ENCODE measurements around the gene EYA3.

Gene EYA3

GRCh38 chr1:27941671-27942540, 146.5 kb downstream of the EYA3 start:
- no peak for DNase-seq

DNA sequence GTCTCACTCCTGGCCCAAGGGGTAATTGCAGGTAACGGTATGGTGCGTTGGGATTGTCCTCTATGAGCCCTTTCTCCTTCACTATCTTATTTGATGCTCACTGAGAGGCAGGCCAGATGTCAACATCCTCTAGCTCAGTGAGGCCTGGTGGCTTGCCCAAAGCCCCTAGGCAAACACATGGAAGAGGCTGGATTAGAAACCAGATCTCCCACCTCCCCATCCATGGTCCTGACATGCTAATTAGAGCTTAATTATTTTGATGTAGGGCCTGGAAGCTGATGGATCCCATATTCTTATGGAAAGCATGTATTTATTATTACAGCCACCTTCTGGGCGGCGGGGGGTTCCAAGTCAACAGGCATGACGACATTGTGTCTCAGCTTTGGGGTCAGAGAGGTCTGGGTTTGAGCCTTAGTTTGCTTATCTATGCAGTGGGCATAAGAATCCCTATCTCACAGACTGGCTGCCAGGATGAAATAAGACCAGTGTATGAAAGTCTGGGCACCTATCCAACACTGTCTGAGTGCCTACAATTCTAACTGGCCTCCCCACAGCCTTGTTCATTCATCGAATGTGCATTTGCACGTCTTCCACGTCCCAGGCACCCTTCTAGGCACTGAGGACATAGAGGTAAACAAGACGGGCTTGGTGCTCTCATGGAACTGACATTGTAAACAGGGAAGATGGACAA, 147.4 kb downstream of the EYA3 start:
- DNase-seq: no peak

DNA sequence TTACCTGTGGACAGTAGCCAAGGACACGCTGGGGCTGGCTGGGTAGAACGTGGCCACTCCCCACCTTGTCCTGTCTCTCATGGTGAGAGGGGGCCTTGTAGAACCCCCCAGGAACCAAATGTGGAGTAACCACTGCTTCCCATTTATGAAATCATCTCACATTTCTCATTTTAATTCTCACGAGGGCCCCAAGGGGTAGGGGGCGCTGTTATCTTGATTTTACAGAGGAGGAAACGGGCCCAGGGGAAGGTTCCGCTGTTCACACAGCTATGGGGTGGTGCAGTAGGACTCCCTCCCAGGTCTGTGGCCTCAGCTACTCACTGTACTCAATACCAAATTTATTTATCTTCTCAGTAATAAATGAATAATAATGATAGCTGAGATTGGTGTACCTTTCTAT, 148.1 kb downstream of the EYA3 start:
- DNase-seq: peak in 10 of 51 donors; percentile 4 to 38 (median 14)

GRCh38 chr1:27938488-27938887, 149.9 kb downstream of the EYA3 start:
- DNase-seq: no peak

- no peak for DNase-seq
These were observed 150.9 kb downstream of the EYA3 start for GRCh38 chr1:27937524-27937836.

DNA sequence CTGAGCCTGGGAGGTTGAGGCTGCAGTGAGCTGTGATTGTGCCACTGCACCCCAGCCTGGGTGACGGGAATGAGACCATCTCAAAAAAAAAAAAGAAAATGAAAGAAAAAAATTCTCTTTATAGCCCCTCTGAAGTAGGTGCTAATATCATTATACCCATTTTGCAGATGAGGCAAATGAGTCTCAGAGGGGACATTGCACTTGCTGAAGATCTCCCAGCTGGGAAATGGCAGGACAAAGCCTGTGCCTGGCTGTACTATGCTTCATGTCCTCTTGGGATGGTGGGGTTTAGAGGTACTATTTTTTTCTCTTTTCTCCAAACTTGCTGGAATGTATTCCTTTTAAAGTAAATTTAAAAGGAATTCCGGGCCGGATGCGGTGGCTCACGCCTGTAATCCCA, 152.0 kb downstream of the EYA3 start:
- DNase-seq: no peak

- no peak for DNase-seq
These were observed 152.7 kb downstream of the EYA3 start for GRCh38 chr1:27935721-27936120.

- no peak for DNase-seq
These were observed 153.4 kb downstream of the EYA3 start, which contains the start of gene SMPDL3B for GRCh38 chr1:27934818-27935549. Gene SMPDL3B (plus strand): TSS chr1:27935000. CDS start chr1:27935184, 184 bp downstream.

DNA sequence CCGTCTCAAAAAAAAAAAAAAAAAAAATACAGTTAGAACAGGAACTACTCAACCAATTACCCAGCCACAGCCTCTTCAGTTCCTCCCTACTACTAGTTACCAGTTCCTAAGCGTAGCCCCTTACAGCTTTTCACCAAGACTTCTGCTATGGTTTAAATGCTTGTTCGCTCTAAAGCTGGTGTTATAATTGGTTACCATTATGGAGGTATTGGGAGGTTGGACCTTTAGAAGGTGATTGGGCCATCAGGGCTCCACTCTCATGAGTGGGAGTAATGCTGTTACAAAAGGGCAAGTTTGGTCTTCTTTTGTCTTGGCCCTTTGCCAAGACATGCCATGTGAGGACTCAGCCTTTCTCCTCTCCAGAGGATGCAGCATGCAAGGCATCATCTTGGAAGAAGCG, 156.7 kb downstream of the EYA3 start:
- no peak for DNase-seq

- DNase-seq: no peak
These were observed 157.2 kb downstream of the EYA3 start for GRCh38 chr1:27931184-27931583.

DNA sequence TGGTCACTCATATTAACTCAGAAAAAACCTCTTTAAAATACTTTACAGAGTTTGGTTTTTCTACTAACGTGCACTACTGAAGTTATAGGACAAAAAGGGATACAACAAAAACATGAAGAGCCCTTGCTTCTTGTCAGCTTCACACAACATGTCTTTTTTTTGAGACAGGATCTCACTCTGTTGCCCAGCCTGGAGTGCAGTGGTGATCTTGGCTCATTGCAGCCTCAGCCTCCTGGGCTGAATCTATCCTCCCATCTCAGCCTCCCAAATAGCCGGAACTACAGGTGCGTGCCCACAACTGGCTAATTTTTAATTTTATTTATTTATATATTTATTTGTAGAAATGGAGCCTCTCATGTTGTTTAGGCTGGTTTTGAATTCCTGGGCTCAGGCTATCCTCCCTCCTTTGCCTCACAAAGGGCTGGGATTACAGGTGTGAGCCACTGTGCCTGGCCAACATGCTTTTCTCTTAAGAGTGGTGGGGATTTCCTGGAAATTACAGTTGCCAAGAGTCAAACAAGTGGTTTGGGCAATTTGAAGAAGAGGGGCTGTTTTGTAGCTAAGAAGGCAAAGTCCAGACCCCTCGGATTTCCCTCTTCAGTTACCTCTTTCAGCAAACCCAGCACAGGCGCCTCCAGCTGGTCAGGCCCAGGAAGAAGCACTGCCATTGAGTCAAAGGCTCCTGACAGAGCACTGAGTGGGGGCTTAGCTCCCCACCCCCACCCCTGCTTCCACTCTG, 160.0 kb downstream of the EYA3 start:
- no peak for DNase-seq

DNA sequence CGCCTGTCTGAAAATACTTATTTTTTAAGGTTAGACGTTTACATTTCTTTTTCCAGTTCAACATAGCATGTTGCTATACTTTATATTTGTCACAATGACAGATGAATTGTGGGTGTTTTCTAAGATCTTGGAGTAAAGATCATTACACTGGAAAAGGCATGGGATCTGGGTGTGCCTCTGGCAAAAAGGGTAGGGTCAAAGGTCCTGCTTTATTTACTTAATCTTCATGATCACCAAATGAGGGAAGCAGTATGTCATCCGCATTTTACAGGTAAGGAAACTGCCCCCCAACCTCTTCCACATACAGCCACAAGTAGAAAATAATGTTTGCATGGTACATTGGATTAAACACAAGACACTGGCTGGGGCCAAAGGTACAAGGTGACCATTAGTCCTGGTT, 166.1 kb downstream of the EYA3 start:
- DNase-seq: no peak

Data from hypothalamus (tissue), 51 donors.